ENCODE data around the gene XRCC4.

DNA sequence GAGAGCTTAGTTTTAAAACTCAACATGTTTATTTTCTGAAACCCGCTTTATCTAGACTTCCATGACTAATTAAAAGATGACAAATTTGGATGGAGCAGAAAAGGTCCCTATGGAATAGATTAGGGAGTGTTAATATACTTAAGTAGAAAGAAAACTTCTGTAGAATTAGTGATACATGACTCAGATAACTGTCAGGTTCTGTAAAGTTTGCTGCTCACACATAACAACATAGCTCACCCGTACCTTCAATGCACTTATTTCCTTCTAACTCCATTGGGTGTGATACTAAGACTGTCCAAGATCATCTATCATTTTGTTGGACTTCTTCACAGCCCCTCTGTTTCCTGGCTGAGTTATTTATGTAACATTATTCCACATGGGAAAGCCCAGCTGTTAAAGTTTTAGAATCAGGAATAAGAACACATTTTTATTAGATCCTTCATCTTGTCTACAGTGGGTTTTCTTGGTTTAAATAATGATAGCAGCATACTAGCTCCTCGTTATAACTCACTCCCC, 27.9 kb upstream of the XRCC4 start:
- no peak for TF ChIP-seq CTCF (IDR thresholded peaks at IDR 0.05; ENCODE audit: poor library complexity, severe bottlenecking)
- no peak for TF ChIP-seq POLR2AphosphoS5 (IDR thresholded peaks at IDR 0.05)
- no peak for TF ChIP-seq EP300 (conservative IDR thresholded peaks at IDR 0.05; ENCODE audit: poor library complexity, severe bottlenecking)
- TF ChIP-seq EZH2 (IDR thresholded peaks at IDR 0.05; ENCODE audit: borderline replicate concordance, insufficient read depth, low read length, poor library complexity, severe bottlenecking), result no peak
